ENCODE results near the gene GPSM3. TPM values are rescaled to one million over a fixed set of nuclear protein-coding genes. Genes with fewer than 3 reads are reported as not detected.

The GPSM3 gene
- total and polyA plus RNA-seq, 2 donors (not counting 1 experiment from before 2014, with no cell fraction given), result 194 to 299 TPM

DNA sequence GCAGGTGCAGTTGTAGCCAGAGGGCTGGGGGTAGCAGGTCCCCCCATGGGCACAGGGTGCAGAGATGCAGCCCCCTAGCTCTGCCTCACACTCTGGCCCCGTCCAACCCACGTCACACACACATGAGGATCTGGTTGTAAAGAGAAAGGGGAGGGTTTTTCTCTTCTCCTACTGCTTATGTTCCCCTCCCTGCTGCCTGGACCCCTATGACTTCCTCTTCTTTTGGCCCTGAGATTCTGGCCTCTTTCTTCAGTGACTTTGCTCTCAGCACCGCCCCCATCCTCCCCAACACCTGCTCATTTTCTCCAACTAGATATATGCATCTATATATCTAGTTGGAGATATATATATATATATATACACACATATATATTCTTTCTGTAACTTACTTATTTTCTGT is 21.7 kb upstream of the GPSM3 start:
- H4K20me1 ChIP-seq (ENCODE audit: control insufficient read depth, insufficient read depth, low read length, poor library complexity, severe bottlenecking), result no peaks in the 10 kb centered on the region
- DNase-seq (no peak), ATAC-seq (ENCODE audit: low read depth) (no peak)
- WGBS (ENCODE audit: insufficient coverage), result no CpG with 5 or more reads among the region's 3 CpGs
- ChIA-PET CTCF (interaction anchor here (0.6 kb wide), 1 partner anchor 651 kb away, joined by 5 read pairs; no protein-coding TSS in a partner anchor), POLR2A (no interaction called here)
- no peak overlapping the region for H3K4me2 ChIP-seq (replicated peaks; ENCODE audit: low read depth, low read length, poor library complexity, severe bottlenecking)
- Mint-ChIP-seq H3K27me3 (peaks cover 5% of the 10 kb centered on the region), H3K9me3 (ENCODE audit: insufficient read depth) (no peaks in the 10 kb centered on the region), H3K4me1 (peaks cover 9% of the 10 kb centered on the region), H3K4me3 (no peak overlapping the region), H3K27ac (no peak overlapping the region)
- intact Hi-C loops (cut with micrococcal nuclease), result no loop called here
- H3K27ac ChIP-seq (ENCODE audit: low read length in 2 of 2), result no peak overlapping the region
- no peaks in the 10 kb centered on the region for H3K9me3 ChIP-seq (ENCODE audit: control extremely low read depth in 1 of 3, control insufficient read depth in 2 of 3, insufficient read depth in 1 of 3, low read length in 2 of 3)
- H3K9ac ChIP-seq (ENCODE audit: low read length), result no peak overlapping the region
- no peak overlapping the region for H3K4me3 ChIP-seq (ENCODE audit: control extremely low read depth in 1 of 5, extremely low read depth in 1 of 5, insufficient read depth in 1 of 5, low read depth in 2 of 5, low read length in 4 of 5)
- no peaks in the 10 kb centered on the region for H3K27me3 ChIP-seq (replicated peaks in 1 of 4; ENCODE audit: control extremely low read depth in 1 of 4, control insufficient read depth in 3 of 4, insufficient read depth in 4 of 4, low read length in 3 of 4)
- no peaks in the 10 kb centered on the region for H3K79me2 ChIP-seq (ENCODE audit: control insufficient read depth, insufficient read depth, low read length)
- peaks cover 0 to 6% of the 10 kb centered on the region in 2 donors for H3K4me1 ChIP-seq (ENCODE audit: control insufficient read depth in 2 of 2, insufficient read depth in 2 of 2, low read length in 2 of 2)
- no peak overlapping the region for H2AFZ ChIP-seq (ENCODE audit: insufficient read depth, low read depth, low read length, poor library complexity, severe bottlenecking)
- H3K36me3 ChIP-seq (replicated peaks in 1 of 2; ENCODE audit: control extremely low read depth in 1 of 2, control insufficient read depth in 1 of 2, extremely low read depth in 1 of 2, insufficient read depth in 2 of 2, low read length in 1 of 2), result no peaks in the 10 kb centered on the region
- TF ChIP-seq EZH2 (IDR thresholded peaks at IDR 0.05; ENCODE audit: borderline replicate concordance, insufficient read depth, low read depth, low read length, poor library complexity, severe bottlenecking), result no peak
- TF ChIP-seq, protein P1, sequence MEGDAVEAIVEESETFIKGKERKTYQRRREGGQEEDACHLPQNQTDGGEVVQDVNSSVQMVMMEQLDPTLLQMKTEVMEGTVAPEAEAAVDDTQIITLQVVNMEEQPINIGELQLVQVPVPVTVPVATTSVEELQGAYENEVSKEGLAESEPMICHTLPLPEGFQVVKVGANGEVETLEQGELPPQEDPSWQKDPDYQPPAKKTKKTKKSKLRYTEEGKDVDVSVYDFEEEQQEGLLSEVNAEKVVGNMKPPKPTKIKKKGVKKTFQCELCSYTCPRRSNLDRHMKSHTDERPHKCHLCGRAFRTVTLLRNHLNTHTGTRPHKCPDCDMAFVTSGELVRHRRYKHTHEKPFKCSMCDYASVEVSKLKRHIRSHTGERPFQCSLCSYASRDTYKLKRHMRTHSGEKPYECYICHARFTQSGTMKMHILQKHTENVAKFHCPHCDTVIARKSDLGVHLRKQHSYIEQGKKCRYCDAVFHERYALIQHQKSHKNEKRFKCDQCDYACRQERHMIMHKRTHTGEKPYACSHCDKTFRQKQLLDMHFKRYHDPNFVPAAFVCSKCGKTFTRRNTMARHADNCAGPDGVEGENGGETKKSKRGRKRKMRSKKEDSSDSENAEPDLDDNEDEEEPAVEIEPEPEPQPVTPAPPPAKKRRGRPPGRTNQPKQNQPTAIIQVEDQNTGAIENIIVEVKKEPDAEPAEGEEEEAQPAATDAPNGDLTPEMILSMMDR (IDR thresholded peaks at IDR 0.05), result no peak

DNA sequence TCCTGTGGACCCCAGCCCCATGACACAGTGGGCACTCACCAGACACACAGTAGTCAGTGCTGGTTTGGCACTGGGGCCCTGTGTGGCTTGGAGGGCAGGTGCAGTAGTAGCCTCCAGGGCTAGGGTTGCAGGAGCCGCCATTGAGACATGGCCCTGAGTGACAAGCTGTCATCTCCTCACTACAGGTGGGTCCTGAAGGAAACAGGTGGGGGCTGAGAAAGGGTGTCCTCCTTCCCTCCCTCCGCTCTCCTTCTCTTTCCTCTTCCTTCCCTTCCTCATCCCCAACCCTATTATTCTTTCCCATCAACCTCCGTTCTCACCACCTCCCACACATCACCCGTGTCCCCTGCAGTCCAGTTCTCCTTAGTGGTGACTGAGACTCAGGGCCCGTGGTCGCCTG is 21.2 kb upstream of the GPSM3 start:
- CTCF ChIA-PET, result no interaction called here
- intact Hi-C loops (cut with micrococcal nuclease), result no loop called here
- POLR2A ChIA-PET, result interaction anchor here (0.6 kb wide), 1 partner anchor 17 kb away, joined by 5 read pairs; no protein-coding TSS in a partner anchor
- Histone ChIP-seq H3K4me2 (replicated peaks; ENCODE audit: low read depth, low read length, poor library complexity, severe bottlenecking) (no peak overlapping the region), H4K20me1 (ENCODE audit: control insufficient read depth, insufficient read depth, low read length, poor library complexity, severe bottlenecking) (no peaks in the 10 kb centered on the region), H3K36me3 (replicated peaks in 1 of 2; ENCODE audit: control extremely low read depth in 1 of 2, control insufficient read depth in 1 of 2, extremely low read depth in 1 of 2, insufficient read depth in 2 of 2, low read length in 1 of 2) (no peaks in the 10 kb centered on the region), H3K4me1 (ENCODE audit: control insufficient read depth in 2 of 2, insufficient read depth in 2 of 2, low read length in 2 of 2) (peaks cover 0 to 6% of the 10 kb centered on the region in 2 donors), H3K79me2 (ENCODE audit: control insufficient read depth, insufficient read depth, low read length) (no peaks in the 10 kb centered on the region), H3K27me3 (replicated peaks in 1 of 4; ENCODE audit: control extremely low read depth in 1 of 4, control insufficient read depth in 3 of 4, insufficient read depth in 4 of 4, low read length in 3 of 4) (no peaks in the 10 kb centered on the region), H3K9me3 (ENCODE audit: control extremely low read depth in 1 of 3, control insufficient read depth in 2 of 3, insufficient read depth in 1 of 3, low read length in 2 of 3) (no peaks in the 10 kb centered on the region), H2AFZ (ENCODE audit: insufficient read depth, low read depth, low read length, poor library complexity, severe bottlenecking) (no peak overlapping the region), H3K4me3 (ENCODE audit: control extremely low read depth in 1 of 5, extremely low read depth in 1 of 5, insufficient read depth in 1 of 5, low read depth in 2 of 5, low read length in 4 of 5) (no peak overlapping the region), H3K27ac (ENCODE audit: low read length in 2 of 2) (no peak overlapping the region), H3K9ac (ENCODE audit: low read length) (no peak overlapping the region)
- ATAC-seq (ENCODE audit: low read depth) (no peak), DNase-seq (no peak)
- no peak overlapping the region for H3K4me3 Mint-ChIP-seq
- peaks cover 5% of the 10 kb centered on the region for H3K27me3 Mint-ChIP-seq
- WGBS (ENCODE audit: insufficient coverage), result no CpG with 5 or more reads among the region's 6 CpGs
- H3K9me3 Mint-ChIP-seq (ENCODE audit: insufficient read depth), result no peaks in the 10 kb centered on the region
- no peak for TF ChIP-seq EZH2 (IDR thresholded peaks at IDR 0.05; ENCODE audit: borderline replicate concordance, insufficient read depth, low read depth, low read length, poor library complexity, severe bottlenecking)
- TF ChIP-seq, protein P1 (IDR thresholded peaks at IDR 0.05), result no peak
- H3K4me1 Mint-ChIP-seq, result peaks cover 11% of the 10 kb centered on the region
- no peak overlapping the region for H3K27ac Mint-ChIP-seq

Measured in B cell (primary cell).